CD4-positive, alpha-beta T cell (primary cell): ENCODE measurements around the gene SHISA4. TPM values are rescaled to one million over a fixed set of nuclear protein-coding genes. Genes with fewer than 3 reads are reported as not detected.

Source experiments
- ATAC-seq: fragments of 200-7000 bp; cut with Tn5 transposase; one replicate; pipeline ENCODE4 v1.10.0; 2022; ENCODE audit warnings: mild to moderate bottlenecking; ENCODE audit not compliant: poor library complexity
- CTCF ChIA-PET: fragments of 350-600 bp; sonication (Branson Sonifier 250); formaldehyde crosslinking; loops from one replicate; lab custom pipeline; 2021; ENCODE audit warnings: antibody characterized with exemption, inconsistent platforms; lab: Charles Lee
- POLR2A ChIA-PET: fragments of 350-600 bp; sonication (Branson Sonifier 250); formaldehyde crosslinking; loops from one replicate; lab custom pipeline; 2021; ENCODE audit warnings: antibody characterized with exemption, inconsistent platforms; lab: Charles Lee
- DNase-seq, 14 experiments: peaks; one replicate each; pipeline ENCODE4 v3.0.0-alpha.2; 2013 to 2020; ENCODE audit warnings: mixed read lengths in 2 of 14
- H3K27ac ChIP-seq, 2 donors: one replicate each; pipeline versions ENCODE4 v1.5.1 to v1.7.0; 2013; ENCODE audit warnings: low read length in 2 of 2, low read depth in 1 of 2, mild to moderate bottlenecking in 1 of 2
- H3K27me3 ChIP-seq, 2 experiments: 1 replicate in 1 of 2; 2 replicates in 1 of 2; pipeline versions ENCODE4 v1.6.1 to v1.7.0; 2013; ENCODE audit warnings: low read length in 2 of 2, control low read depth in 1 of 2, mild to moderate bottlenecking in 1 of 2, moderate library complexity in 1 of 2; ENCODE audit not compliant: insufficient read depth in 2 of 2, control insufficient read depth in 1 of 2
- H3K36me3 ChIP-seq: one replicate; pipeline ENCODE4 v1.6.1; 2013; ENCODE audit warnings: low read length, control low read depth; ENCODE audit not compliant: insufficient read depth
- H3K4me1 ChIP-seq: one replicate; pipeline ENCODE4 v1.6.1; 2013; ENCODE audit warnings: low read length, control low read depth; ENCODE audit not compliant: insufficient read depth
- H3K4me3 ChIP-seq: one replicate; pipeline ENCODE4 v1.5.1; 2013; ENCODE audit warnings: mild to moderate bottlenecking, low read length, moderate library complexity
- H3K9me3 ChIP-seq, 2 experiments: 1 replicate in 1 of 2; 2 replicates in 1 of 2; pipeline versions ENCODE4 v1.6.1 to v1.7.0; 2013; ENCODE audit warnings: low read length in 2 of 2, mild to moderate bottlenecking in 2 of 2, control low read depth in 1 of 2, moderate library complexity in 1 of 2; ENCODE audit not compliant: control insufficient read depth in 1 of 2, insufficient read depth in 1 of 2
- H3K27ac Mint-ChIP-seq: one replicate; pipeline ENCODE4 v1.8.0; 2020; ENCODE audit warnings: mixed read lengths
- H3K27me3 Mint-ChIP-seq: one replicate; pipeline ENCODE4 v1.8.0; 2021; ENCODE audit warnings: mixed read lengths
- H3K36me3 Mint-ChIP-seq: one replicate; pipeline ENCODE4 v1.8.0; 2021; ENCODE audit warnings: low read depth, mixed read lengths
- H3K4me1 Mint-ChIP-seq: one replicate; pipeline ENCODE4 v1.8.0; 2021; ENCODE audit warnings: low read depth, mixed read lengths
- H3K4me3 Mint-ChIP-seq: one replicate; pipeline ENCODE4 v1.8.0; 2020; ENCODE audit warnings: mild to moderate bottlenecking, mixed read lengths
- H3K9me3 Mint-ChIP-seq: one replicate; pipeline ENCODE4 v1.8.0; 2020; ENCODE audit warnings: mixed read lengths
- CTCF ChIP-seq: fragments of 200-600 bp; IDR thresholded peaks from one replicate; pipeline ENCODE4 v1.8.0; 2022; ENCODE audit warnings: antibody characterized with exemption, mild to moderate bottlenecking
- intact Hi-C, 2 experiments: fragments of 100-400 bp; cut with DNase I in 1 of 2; cut with micrococcal nuclease in 1 of 2; formaldehyde crosslinking; loops; one replicate each; pipeline versions ENCODE4 v1.15.1 to v1.9.0; 2023 to 2025; cut with DNase I, micrococcal nuclease
- total RNA-seq, 174 experiments: library from RNA in 2 of 174; stranded (reverse) in 2 of 174; gene quantifications; one replicate each; pipeline ENCODE4 v1.2.3 and lab custom pipeline; 2021 to 2026

Gene SHISA4
- total RNA-seq, 2 experiments from 2014 or later, result 0.19 TPM; not detected in 1

GRCh38 chr1:201921952-201922558 lies 33.4 kb downstream of the SHISA4 start:
- H3K36me3 ChIP-seq, result no peaks in the 10 kb centered on the region
- no peaks in the 10 kb centered on the region for H3K4me1 Mint-ChIP-seq
- H3K4me1 ChIP-seq, result no peaks in the 10 kb centered on the region
- no peak overlapping the region for H3K4me3 ChIP-seq
- no peak for TF ChIP-seq CTCF
- intact Hi-C loops, result no loop called here
- no peak for DNase-seq
- CTCF ChIA-PET, result no interaction called here
- POLR2A ChIA-PET, result interaction anchor here (0.7 kb wide), 1 partner anchor 20 kb away, joined by 3 read pairs; no protein-coding TSS in a partner anchor
- no peaks in the 10 kb centered on the region for H3K36me3 Mint-ChIP-seq
- ATAC-seq, result no peak
- H3K4me3 Mint-ChIP-seq, result no peak overlapping the region
- no peak overlapping the region for H3K27ac Mint-ChIP-seq
- no peak overlapping the region for H3K27ac ChIP-seq
- peaks cover 22% of the 10 kb centered on the region for H3K27me3 Mint-ChIP-seq
- no peaks in the 10 kb centered on the region for H3K9me3 ChIP-seq
- H3K27me3 ChIP-seq, result peaks cover 0 to 2% of the 10 kb centered on the region in 2 experiments
- H3K9me3 Mint-ChIP-seq, result no peaks in the 10 kb centered on the region

GRCh38 chr1:201925301-201925567 lies 36.5 kb downstream of the SHISA4 start:
- intact Hi-C loops, result no loop called here
- no peak overlapping the region for H3K27ac ChIP-seq
- Mint-ChIP-seq H3K36me3 (no peaks in the 10 kb centered on the region), H3K4me1 (no peaks in the 10 kb centered on the region), H3K9me3 (no peaks in the 10 kb centered on the region), H3K27ac (no peak overlapping the region), H3K27me3 (peaks cover 16% of the 10 kb centered on the region), H3K4me3 (no peak overlapping the region)
- ChIA-PET POLR2A (no interaction called here), CTCF (no interaction called here)
- peaks cover 5 to 7% of the 10 kb centered on the region in 2 experiments for H3K27me3 ChIP-seq
- no peak overlapping the region for H3K4me3 ChIP-seq
- no peaks in the 10 kb centered on the region for H3K9me3 ChIP-seq
- ATAC-seq (no peak), DNase-seq (no peak)
- no peak for TF ChIP-seq CTCF
- no peaks in the 10 kb centered on the region for H3K36me3 ChIP-seq
- no peaks in the 10 kb centered on the region for H3K4me1 ChIP-seq

GRCh38 chr1:201925981-201926645 lies 37.4 kb downstream of the SHISA4 start:
- Histone ChIP-seq H3K36me3 (no peaks in the 10 kb centered on the region), H3K4me3 (no peak overlapping the region), H3K27me3 (peaks cover 8 to 11% of the 10 kb centered on the region in 2 experiments), H3K4me1 (no peaks in the 10 kb centered on the region), H3K9me3 (no peaks in the 10 kb centered on the region), H3K27ac (no peak overlapping the region)
- CTCF ChIA-PET, result no interaction called here
- POLR2A ChIA-PET, result no interaction called here
- DNase-seq (no peak), ATAC-seq (no peak)
- peaks cover 11% of the 10 kb centered on the region for H3K27me3 Mint-ChIP-seq
- no peaks in the 10 kb centered on the region for H3K36me3 Mint-ChIP-seq
- no peak overlapping the region for H3K4me3 Mint-ChIP-seq
- no peaks in the 10 kb centered on the region for H3K9me3 Mint-ChIP-seq
- no peaks in the 10 kb centered on the region for H3K4me1 Mint-ChIP-seq
- intact Hi-C loops, result no loop called here
- H3K27ac Mint-ChIP-seq, result no peak overlapping the region
- no peak for TF ChIP-seq CTCF
